ENCODE results near the gene LEMD2.

DNA sequence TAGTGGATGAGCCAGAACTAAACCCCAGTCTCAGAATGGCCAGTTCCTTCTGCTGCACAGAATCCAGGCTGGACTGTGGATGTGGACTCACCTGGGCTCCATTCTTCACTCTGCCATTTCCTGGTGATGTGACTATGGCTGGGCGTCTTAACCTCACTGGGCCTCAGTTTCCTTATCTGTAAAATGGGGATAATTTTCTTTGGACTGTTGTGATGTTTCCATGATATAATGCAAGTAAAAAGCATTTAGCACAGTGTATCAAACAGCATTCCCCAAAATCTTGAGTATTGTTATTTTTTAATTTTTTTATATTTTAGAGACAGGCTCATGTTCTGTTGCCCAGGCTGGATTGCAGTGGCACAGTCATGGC lies 36.3 kb downstream of the LEMD2 start:
- no peak for TF ChIP-seq CTCF (optimal IDR thresholded peaks at IDR 0.05 in 1 of 3, IDR thresholded peaks at IDR 0.05 in 1 of 3, conservative IDR thresholded peaks at IDR 0.05 in 1 of 3; ENCODE audit: extremely low read depth in 1 of 3, insufficient read depth in 2 of 3, low read length in 3 of 3)
- TF ChIP-seq EZH2 (IDR thresholded peaks at IDR 0.05; ENCODE audit: low read length), result no peak

Measured in keratinocyte (primary cell).